ENCODE measurements around the gene FZD7.

The FZD7 gene

GRCh38 chr2:202069170-202070067 is 35.8 kb downstream of the FZD7 start:
- DNase-seq: no peak

- DNase-seq: no peak
Measured at GRCh38 chr2:202071107-202071506, 37.5 kb downstream of the FZD7 start.

GRCh38 chr2:202072226-202072625 is 38.6 kb downstream of the FZD7 start:
- DNase-seq: no peak

GRCh38 chr2:202072737-202073401 is 39.2 kb downstream of the FZD7 start, which contains the start of gene KIAA2012:
Gene KIAA2012, plus strand, starts transcription at chr2:202073255. Its CDS starts 373 bp downstream, at chr2:202073628.
- peak in 2 of 3 experiments; percentile 54 to 83 for DNase-seq

GRCh38 chr2:202074324-202074723 is 40.7 kb downstream of the FZD7 start:
- no peak for DNase-seq

- no peak for DNase-seq
Measured at GRCh38 chr2:202079310-202079709, 45.7 kb downstream of the FZD7 start.

- DNase-seq: peak; percentile 48 to 72 (median 70)
Measured at GRCh38 chr2:202084265-202084664, 50.6 kb downstream of the FZD7 start.

Measured in NCI-H1417 (cell line).